Liver (tissue), 9 donors: ENCODE measurements around the gene CCM2. TPM values are rescaled to one million over a fixed set of nuclear protein-coding genes. Genes with fewer than 3 reads are reported as not detected.

Experiments
- DNase-seq: peaks from one replicate; pipeline ENCODE4 v3.0.0-alpha.2; 2017; ENCODE audit warnings: low spot score
- H3K27ac ChIP-seq, 2 donors: one replicate each; pipeline ENCODE4 v1.7.0; 2013; ENCODE audit warnings: inconsistent platforms in 2 of 2, low read length in 2 of 2, control low read depth in 1 of 2, low read depth in 1 of 2, mild to moderate bottlenecking in 1 of 2
- H3K27me3 ChIP-seq, 4 donors: one replicate each; pipeline versions ENCODE4 v1.6.1 to v1.7.0; 2013; ENCODE audit warnings: low read length in 3 of 4, inconsistent platforms in 1 of 4, mild to moderate bottlenecking in 1 of 4, moderate library complexity in 1 of 4; ENCODE audit not compliant: control insufficient read depth in 4 of 4, insufficient read depth in 4 of 4
- H3K36me3 ChIP-seq, 4 donors: one replicate each; pipeline versions ENCODE4 v1.6.1 to v1.7.0; 2013; ENCODE audit warnings: low read length in 3 of 4, mild to moderate bottlenecking in 3 of 4, low read depth in 1 of 4, moderate library complexity in 1 of 4; ENCODE audit not compliant: control insufficient read depth in 4 of 4, insufficient read depth in 3 of 4
- H3K4me1 ChIP-seq, 4 donors: one replicate each; pipeline versions ENCODE4 v1.6.1 to v1.7.0; 2013; ENCODE audit warnings: low read length in 3 of 4, mild to moderate bottlenecking in 3 of 4, moderate library complexity in 1 of 4; ENCODE audit not compliant: control insufficient read depth in 4 of 4, insufficient read depth in 4 of 4
- H3K4me3 ChIP-seq, 3 donors: one replicate each; pipeline versions ENCODE4 v1.6.1 to v1.7.0; 2013; ENCODE audit warnings: low read length in 3 of 3, control low read depth in 1 of 3, low read depth in 1 of 3, mild to moderate bottlenecking in 1 of 3
- H3K9ac ChIP-seq, 2 donors: one replicate each; pipeline ENCODE4 v1.7.0; 2013; ENCODE audit warnings: low read length in 2 of 2, mild to moderate bottlenecking in 2 of 2, moderate library complexity in 2 of 2, control low read depth in 1 of 2, low read depth in 1 of 2
- H3K9me3 ChIP-seq, 4 donors: one replicate each; pipeline versions ENCODE4 v1.6.1 to v1.7.0; 2013; ENCODE audit warnings: low read length in 3 of 4; ENCODE audit not compliant: control insufficient read depth in 4 of 4
- CTCF ChIP-seq: fragments of 150-350 bp; IDR thresholded peaks from 2 replicates; pipeline ENCODE4 v1.5.1; 2017; ENCODE audit warnings: improper control_type of control experiment, low read depth, low read length; ENCODE audit not compliant: missing input control
- FOXA2 ChIP-seq: IDR thresholded peaks from 2 replicates; pipeline ENCODE4 v1.6.1; 2016; ENCODE audit warnings: antibody characterized with exemption
- GABPA ChIP-seq, 2 donors: IDR thresholded peaks in 1 of 2; conservative IDR thresholded peaks in 1 of 2; 2 replicates each; pipeline ENCODE4 v1.6.1; 2016; ENCODE audit warnings: antibody characterized with exemption in 2 of 2, mild to moderate bottlenecking in 1 of 2, moderate library complexity in 1 of 2
- HNF4A ChIP-seq, 2 donors: conservative IDR thresholded peaks; 2 replicates each; pipeline ENCODE4 v1.6.1; 2016; ENCODE audit warnings: antibody characterized with exemption in 2 of 2, mild to moderate bottlenecking in 2 of 2
- HNF4G ChIP-seq: IDR thresholded peaks from 2 replicates; pipeline ENCODE4 v1.6.1; 2016; ENCODE audit warnings: antibody characterized with exemption
- JUND ChIP-seq, 2 donors: IDR thresholded peaks; 2 replicates each; pipeline ENCODE4 v1.6.1; 2016; ENCODE audit warnings: antibody characterized with exemption in 2 of 2
- RAD21 ChIP-seq, 2 donors: IDR thresholded peaks; 2 replicates each; pipeline ENCODE4 v1.6.1; 2016; ENCODE audit warnings: antibody characterized with exemption in 2 of 2, mild to moderate bottlenecking in 2 of 2
- SP1 ChIP-seq: IDR thresholded peaks from 2 replicates; pipeline ENCODE4 v1.6.1; 2018; ENCODE audit warnings: antibody characterized with exemption, mild to moderate bottlenecking
- TAF1 ChIP-seq: conservative IDR thresholded peaks from 2 replicates; pipeline ENCODE4 v1.6.1; 2016; ENCODE audit warnings: antibody characterized with exemption, mild to moderate bottlenecking
- YY1 ChIP-seq: IDR thresholded peaks from 2 replicates; pipeline ENCODE4 v1.6.1; 2016; ENCODE audit warnings: antibody characterized with exemption, mild to moderate bottlenecking
- WGBS: extraction: QIAGEN DNeasy Blood & Tissue Kit; methylation state at CpG from one replicate; pipeline ENCODE4 v1.1.7; 2013; 5-methylcytosine and 5-hydroxymethylcytosine counted together
- polyA plus RNA-seq, 2 donors: library from polyadenylated mRNA; stranded (reverse) in 1 of 2; unstranded in 1 of 2; fragments of 200-250 nt in 1 of 2; fragments of >200 nt in 1 of 2; fragmentation: Nextera tagmentation in 1 of 2; extraction: Ambion mirVana in 1 of 2; gene quantifications; one replicate each; pipeline versions ENCODE4 v1.2.1 to v1.2.3, GENCODE V29; 2013 to 2015
- total RNA-seq, 2 donors: library from RNA; depleted of rRNA; stranded (reverse); fragments of >200 nt; gene quantifications; one replicate each; pipeline ENCODE4 v1.2.3, GENCODE V29; 2014
- TF ChIP-seq, protein P1 (sequence below): IDR thresholded peaks from 2 replicates; pipeline ENCODE4 v1.6.1; 2016; ENCODE audit warnings: antibody characterized with exemption, mild to moderate bottlenecking
- TF ChIP-seq, protein P2 (sequence below): IDR thresholded peaks from 2 replicates; pipeline ENCODE4 v1.6.1; 2016; ENCODE audit warnings: antibody characterized with exemption
- donor health status: healthy.
- donor health status: healthy.
- donor health status: healthy.
- donor health status: healthy.
- donor health status: healthy.

Gene CCM2
- total and polyA plus RNA-seq, 4 donors = 26.3 to 65.0 (median 47.5) TPM

GRCh38 chr7:45078125-45078681 lies 78.2 kb downstream of the CCM2 start:
- Histone ChIP-seq H3K4me1 (no peaks in the 10 kb centered on the region), H3K4me3 (no peak overlapping the region), H3K27me3 (no peaks in the 10 kb centered on the region), H3K9ac (no peak overlapping the region), H3K36me3 (peaks cover 7 to 38% (median 25%) of the 10 kb centered on the region in 4 donors), H3K9me3 (no peaks in the 10 kb centered on the region), H3K27ac (no peak overlapping the region)
- WGBS = 75% methylated on average over 8 of the region's 8 CpGs
- TF ChIP-seq, protein P1, sequence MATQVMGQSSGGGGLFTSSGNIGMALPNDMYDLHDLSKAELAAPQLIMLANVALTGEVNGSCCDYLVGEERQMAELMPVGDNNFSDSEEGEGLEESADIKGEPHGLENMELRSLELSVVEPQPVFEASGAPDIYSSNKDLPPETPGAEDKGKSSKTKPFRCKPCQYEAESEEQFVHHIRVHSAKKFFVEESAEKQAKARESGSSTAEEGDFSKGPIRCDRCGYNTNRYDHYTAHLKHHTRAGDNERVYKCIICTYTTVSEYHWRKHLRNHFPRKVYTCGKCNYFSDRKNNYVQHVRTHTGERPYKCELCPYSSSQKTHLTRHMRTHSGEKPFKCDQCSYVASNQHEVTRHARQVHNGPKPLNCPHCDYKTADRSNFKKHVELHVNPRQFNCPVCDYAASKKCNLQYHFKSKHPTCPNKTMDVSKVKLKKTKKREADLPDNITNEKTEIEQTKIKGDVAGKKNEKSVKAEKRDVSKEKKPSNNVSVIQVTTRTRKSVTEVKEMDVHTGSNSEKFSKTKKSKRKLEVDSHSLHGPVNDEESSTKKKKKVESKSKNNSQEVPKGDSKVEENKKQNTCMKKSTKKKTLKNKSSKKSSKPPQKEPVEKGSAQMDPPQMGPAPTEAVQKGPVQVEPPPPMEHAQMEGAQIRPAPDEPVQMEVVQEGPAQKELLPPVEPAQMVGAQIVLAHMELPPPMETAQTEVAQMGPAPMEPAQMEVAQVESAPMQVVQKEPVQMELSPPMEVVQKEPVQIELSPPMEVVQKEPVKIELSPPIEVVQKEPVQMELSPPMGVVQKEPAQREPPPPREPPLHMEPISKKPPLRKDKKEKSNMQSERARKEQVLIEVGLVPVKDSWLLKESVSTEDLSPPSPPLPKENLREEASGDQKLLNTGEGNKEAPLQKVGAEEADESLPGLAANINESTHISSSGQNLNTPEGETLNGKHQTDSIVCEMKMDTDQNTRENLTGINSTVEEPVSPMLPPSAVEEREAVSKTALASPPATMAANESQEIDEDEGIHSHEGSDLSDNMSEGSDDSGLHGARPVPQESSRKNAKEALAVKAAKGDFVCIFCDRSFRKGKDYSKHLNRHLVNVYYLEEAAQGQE = no peak
- TF ChIP-seq RAD21 (IDR thresholded peaks at IDR 0.05) = peak in 1 of 2 donors; percentile 5
- no peak for DNase-seq

DNA sequence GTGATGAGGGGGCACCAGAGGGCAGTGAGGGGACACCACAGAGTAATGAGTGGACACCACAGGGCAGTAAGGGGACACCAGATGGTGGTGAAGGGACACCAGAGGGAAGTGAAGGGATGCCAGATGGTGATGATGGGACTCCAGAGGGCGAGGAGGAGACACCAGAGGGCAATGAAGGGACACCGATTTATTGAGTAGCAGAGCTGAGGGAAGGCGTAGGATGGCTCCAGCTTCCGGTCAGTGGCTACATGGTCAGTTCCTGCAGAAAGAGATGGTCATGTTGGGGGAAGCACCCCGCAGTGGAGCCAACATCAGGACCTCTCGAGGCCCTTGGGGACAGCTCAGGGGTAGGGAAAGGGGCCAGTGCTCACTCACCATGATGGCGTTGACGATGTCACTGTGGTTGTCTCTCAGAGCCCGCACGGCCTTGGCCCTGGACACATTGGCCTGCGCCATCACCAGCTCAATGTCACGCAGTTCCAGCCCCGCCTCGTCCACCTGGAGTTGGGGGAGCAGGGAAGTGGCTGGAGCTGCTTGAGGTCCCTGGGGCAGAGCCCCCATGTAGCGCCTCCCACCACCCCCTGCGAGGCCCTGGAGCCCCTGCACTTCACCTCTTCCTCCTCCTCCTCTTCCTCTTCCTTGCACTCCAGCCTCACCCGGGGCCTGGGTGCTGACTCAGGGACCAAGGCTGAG lies 80.4 kb downstream of the CCM2 start:
- DNase-seq = no peak
- H3K4me1 ChIP-seq = no peaks in the 10 kb centered on the region
- 91% methylated on average over 17 of the region's 17 CpGs for WGBS
- no peaks in the 10 kb centered on the region for H3K27me3 ChIP-seq
- TF ChIP-seq RAD21 (IDR thresholded peaks at IDR 0.05) (peak in 1 of 2 donors; percentile 8), GABPA (IDR thresholded peaks at IDR 0.05 in 1 of 2, conservative IDR thresholded peaks at IDR 0.05 in 1 of 2) (no peak)
- H3K9ac ChIP-seq = no peak overlapping the region
- H3K36me3 ChIP-seq = peaks cover 6 to 16% (median 10%) of the 10 kb centered on the region in 4 donors
- H3K4me3 ChIP-seq = no peak overlapping the region
- no peaks in the 10 kb centered on the region for H3K9me3 ChIP-seq
- H3K27ac ChIP-seq = no peak overlapping the region

DNA sequence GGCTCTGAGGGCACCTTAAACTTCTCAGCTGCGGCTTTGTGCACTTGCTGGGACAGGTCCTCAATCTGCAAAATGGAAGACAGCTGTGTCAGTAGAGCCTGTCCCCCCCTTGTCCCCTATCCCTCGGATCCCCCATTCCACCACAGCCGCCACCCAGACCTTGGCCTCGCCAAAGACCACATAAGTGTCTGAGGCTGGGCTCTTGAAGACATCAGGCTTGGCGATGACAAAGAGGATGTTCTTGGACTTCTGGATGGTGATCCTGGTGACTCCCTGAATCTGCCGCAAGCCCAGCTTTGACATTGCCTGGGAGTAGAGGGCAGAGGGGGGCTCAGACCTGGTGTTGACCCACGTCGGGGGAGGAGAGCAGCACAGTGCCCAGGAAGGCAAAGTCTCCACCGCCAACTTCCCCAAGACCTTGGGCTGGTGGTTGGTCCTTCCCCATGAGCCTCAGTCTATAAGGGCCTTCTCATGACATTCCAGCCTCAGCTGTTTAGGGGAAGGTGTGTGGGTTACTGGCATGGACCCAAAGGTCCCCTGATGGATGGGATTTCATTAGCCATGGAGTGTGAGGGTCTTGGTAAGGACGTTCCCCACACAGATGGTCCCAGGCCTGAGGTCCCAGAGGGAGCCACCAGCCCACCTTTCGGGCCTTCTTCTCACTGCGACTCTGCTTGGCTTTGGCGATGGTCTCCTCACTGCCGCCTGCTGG lies 81.1 kb downstream of the CCM2 start:
- 89% methylated on average over 14 of the region's 14 CpGs for WGBS
- no peak for DNase-seq
- Histone ChIP-seq H3K27me3 (no peaks in the 10 kb centered on the region), H3K36me3 (peaks cover 0 to 9% (median 5%) of the 10 kb centered on the region in 4 donors), H3K4me3 (no peak overlapping the region), H3K9me3 (no peaks in the 10 kb centered on the region), H3K27ac (no peak overlapping the region), H3K4me1 (no peaks in the 10 kb centered on the region), H3K9ac (no peak overlapping the region)
- TF ChIP-seq SP1 (no peak), JUND (IDR thresholded peaks at IDR 0.05) (no peak), TAF1 (no peak)

DNA sequence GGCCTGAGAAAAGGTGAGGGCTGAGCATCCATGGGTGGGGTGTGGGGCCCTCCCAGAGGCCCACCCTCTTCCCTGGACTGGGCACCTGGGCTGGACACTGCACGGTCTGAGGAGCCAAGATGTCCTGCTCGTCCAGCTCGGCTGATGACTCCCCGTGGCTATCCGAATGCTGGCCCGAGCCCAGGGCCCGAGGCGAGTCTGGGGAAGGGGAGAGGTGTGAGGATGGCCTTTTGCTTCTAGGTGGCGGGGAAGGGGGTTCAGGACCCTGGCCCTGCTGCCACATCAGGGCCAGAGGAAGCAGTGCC lies 81.6 kb downstream of the CCM2 start:
- H3K27ac ChIP-seq = no peak overlapping the region
- WGBS = 94% methylated on average over 9 of the region's 9 CpGs
- H3K36me3 ChIP-seq = peaks cover 0 to 5% (median 1%) of the 10 kb centered on the region in 4 donors
- H3K4me3 ChIP-seq = no peak overlapping the region
- no peaks in the 10 kb centered on the region for H3K4me1 ChIP-seq
- DNase-seq = no peak
- no peak overlapping the region for H3K9ac ChIP-seq
- no peaks in the 10 kb centered on the region for H3K27me3 ChIP-seq
- H3K9me3 ChIP-seq = no peaks in the 10 kb centered on the region
- TF ChIP-seq GABPA (IDR thresholded peaks at IDR 0.05 in 1 of 2, conservative IDR thresholded peaks at IDR 0.05 in 1 of 2) (no peak), HNF4A (conservative IDR thresholded peaks at IDR 0.05) (no peak), HNF4G (no peak), YY1 (no peak), JUND (IDR thresholded peaks at IDR 0.05) (no peak), FOXA2 (no peak), CTCF (no peak)
- TF ChIP-seq, protein P2, sequence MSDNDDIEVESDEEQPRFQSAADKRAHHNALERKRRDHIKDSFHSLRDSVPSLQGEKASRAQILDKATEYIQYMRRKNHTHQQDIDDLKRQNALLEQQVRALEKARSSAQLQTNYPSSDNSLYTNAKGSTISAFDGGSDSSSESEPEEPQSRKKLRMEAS = no peak
